Endodermal cell (in vitro differentiated cells): ENCODE data around the gene SPRED2. TPM values are rescaled to one million over a fixed set of nuclear protein-coding genes. Genes with fewer than 3 reads are reported as not detected.

Experiments
- DNase-seq: peaks from one replicate; pipeline ENCODE4 v3.0.0-alpha.2; 2017
- H3K27ac ChIP-seq: 2 replicates; pipeline ENCODE4 v1.5.1; 2013; ENCODE audit warnings: mild to moderate bottlenecking, low read depth, low read length, moderate library complexity
- H3K27me3 ChIP-seq: 2 replicates; pipeline ENCODE4 v1.6.1; 2013; ENCODE audit warnings: mild to moderate bottlenecking, low read length, moderate library complexity; ENCODE audit not compliant: insufficient read depth, control insufficient read depth, poor library complexity, severe bottlenecking
- H3K36me3 ChIP-seq: 2 replicates; pipeline ENCODE4 v1.7.0; 2013; ENCODE audit warnings: mild to moderate bottlenecking, low read length, moderate library complexity; ENCODE audit not compliant: control insufficient read depth, insufficient read depth
- H3K4me1 ChIP-seq: one replicate; pipeline ENCODE4 v1.7.0; 2013; ENCODE audit warnings: low read length; ENCODE audit not compliant: control insufficient read depth, insufficient read depth
- H3K4me3 ChIP-seq: 2 replicates; pipeline ENCODE4 v1.5.1; 2013; ENCODE audit warnings: mild to moderate bottlenecking, low read length, moderate library complexity
- H3K9ac ChIP-seq: 2 replicates; pipeline ENCODE4 v1.6.1; 2013; ENCODE audit warnings: mild to moderate bottlenecking, low read length, moderate library complexity; ENCODE audit not compliant: poor library complexity, severe bottlenecking; ENCODE audit errors: extremely low read depth
- H3K9me3 ChIP-seq: 2 replicates; pipeline ENCODE4 v1.6.1; 2013; ENCODE audit warnings: mild to moderate bottlenecking, low read length, moderate library complexity; ENCODE audit not compliant: control insufficient read depth
- H3K27ac Mint-ChIP-seq: 2 replicates; pipeline ENCODE4 v1.8.0; 2020; ENCODE audit warnings: mixed read lengths
- H3K27me3 Mint-ChIP-seq: 2 replicates; pipeline ENCODE4 v1.8.0; 2021; ENCODE audit warnings: mild to moderate bottlenecking, mixed read lengths; ENCODE audit not compliant: insufficient read depth
- H3K36me3 Mint-ChIP-seq: 2 replicates; pipeline ENCODE4 v1.8.0; 2020; ENCODE audit warnings: low read depth, mixed read lengths
- H3K4me1 Mint-ChIP-seq: 2 replicates; pipeline ENCODE4 v1.8.0; 2020; ENCODE audit warnings: mixed read lengths
- H3K4me3 Mint-ChIP-seq: 2 replicates; pipeline ENCODE4 v1.8.0; 2020; ENCODE audit warnings: mild to moderate bottlenecking, moderate library complexity, mixed read lengths
- H3K9me3 Mint-ChIP-seq: 2 replicates; pipeline ENCODE4 v1.8.0; 2020; ENCODE audit warnings: mild to moderate bottlenecking, mixed read lengths
- WGBS, 2 experiments: methylation state at CpG; one replicate each; pipeline versions ENCODE4 v1.1.5 to v1.1.7; 2013; ENCODE audit warnings: missing lambda C conversion rate in 2 of 2, mixed read lengths in 1 of 2; ENCODE audit not compliant: insufficient coverage in 1 of 2, insufficient read length in 1 of 2; 5-methylcytosine and 5-hydroxymethylcytosine counted together
- total RNA-seq, 2 donors: library from RNA; stranded (reverse); fragmentation: NEBNext Ultra II Directional in 1 of 2; extraction: Animal tissue kit (Norgen Biotek cat#: 25700) in 1 of 2; gene quantifications; 2 replicates in 1 of 2; 3 replicates in 1 of 2; pipeline ENCODE4 v1.2.1, GENCODE V29; 2021
- TF ChIP-seq, protein P1 (sequence below): fragments of 200-600 bp; sonication (generic); conservative IDR thresholded peaks from 2 replicates; pipeline ENCODE4 v1.5.0; 2021; ENCODE audit warnings: antibody characterized with exemption, mild to moderate bottlenecking

The SPRED2 gene
- total RNA-seq, 2 donors from 2014 or later = 60.3 to 70.1 TPM

DNA sequence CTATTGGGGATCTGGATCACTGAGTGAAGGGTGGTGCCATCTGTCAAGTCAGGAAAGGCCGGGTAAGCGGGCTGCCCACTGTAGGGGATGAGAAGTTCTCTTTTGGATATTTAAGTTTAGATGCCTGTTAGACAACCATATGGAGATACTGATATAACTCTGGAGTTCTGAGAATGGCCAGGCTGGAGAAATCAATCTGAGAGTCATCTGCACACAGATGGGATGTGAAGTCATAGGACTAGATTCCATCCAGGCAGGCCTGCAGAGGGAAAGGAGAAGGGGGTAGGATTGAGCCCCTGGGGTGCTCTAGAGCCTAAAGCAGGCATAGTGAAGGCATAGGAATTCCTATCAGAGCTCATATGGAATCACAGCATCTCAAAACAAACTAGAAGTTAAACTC, 30.1 kb downstream of the SPRED2 start:
- WGBS, 2 experiments = 97 to 100% methylated on average over 2 of the region's 2 CpGs
- TF ChIP-seq, protein P1, sequence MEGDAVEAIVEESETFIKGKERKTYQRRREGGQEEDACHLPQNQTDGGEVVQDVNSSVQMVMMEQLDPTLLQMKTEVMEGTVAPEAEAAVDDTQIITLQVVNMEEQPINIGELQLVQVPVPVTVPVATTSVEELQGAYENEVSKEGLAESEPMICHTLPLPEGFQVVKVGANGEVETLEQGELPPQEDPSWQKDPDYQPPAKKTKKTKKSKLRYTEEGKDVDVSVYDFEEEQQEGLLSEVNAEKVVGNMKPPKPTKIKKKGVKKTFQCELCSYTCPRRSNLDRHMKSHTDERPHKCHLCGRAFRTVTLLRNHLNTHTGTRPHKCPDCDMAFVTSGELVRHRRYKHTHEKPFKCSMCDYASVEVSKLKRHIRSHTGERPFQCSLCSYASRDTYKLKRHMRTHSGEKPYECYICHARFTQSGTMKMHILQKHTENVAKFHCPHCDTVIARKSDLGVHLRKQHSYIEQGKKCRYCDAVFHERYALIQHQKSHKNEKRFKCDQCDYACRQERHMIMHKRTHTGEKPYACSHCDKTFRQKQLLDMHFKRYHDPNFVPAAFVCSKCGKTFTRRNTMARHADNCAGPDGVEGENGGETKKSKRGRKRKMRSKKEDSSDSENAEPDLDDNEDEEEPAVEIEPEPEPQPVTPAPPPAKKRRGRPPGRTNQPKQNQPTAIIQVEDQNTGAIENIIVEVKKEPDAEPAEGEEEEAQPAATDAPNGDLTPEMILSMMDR = no peak
- DNase-seq = no peak
- peak overlapping the region; percentile 24 for H3K27ac Mint-ChIP-seq
- no peaks in the 10 kb centered on the region for H3K27me3 Mint-ChIP-seq
- Histone ChIP-seq H3K27me3 (no peaks in the 10 kb centered on the region), H3K9ac (no peak overlapping the region), H3K9me3 (no peaks in the 10 kb centered on the region), H3K4me1 (peaks cover 10% of the 10 kb centered on the region), H3K27ac (no peak overlapping the region), H3K4me3 (no peak overlapping the region), H3K36me3 (no peaks in the 10 kb centered on the region)
- H3K9me3 Mint-ChIP-seq = no peaks in the 10 kb centered on the region
- no peaks in the 10 kb centered on the region for H3K36me3 Mint-ChIP-seq
- H3K4me3 Mint-ChIP-seq = no peak overlapping the region
- peaks cover 38% of the 10 kb centered on the region for H3K4me1 Mint-ChIP-seq

DNA sequence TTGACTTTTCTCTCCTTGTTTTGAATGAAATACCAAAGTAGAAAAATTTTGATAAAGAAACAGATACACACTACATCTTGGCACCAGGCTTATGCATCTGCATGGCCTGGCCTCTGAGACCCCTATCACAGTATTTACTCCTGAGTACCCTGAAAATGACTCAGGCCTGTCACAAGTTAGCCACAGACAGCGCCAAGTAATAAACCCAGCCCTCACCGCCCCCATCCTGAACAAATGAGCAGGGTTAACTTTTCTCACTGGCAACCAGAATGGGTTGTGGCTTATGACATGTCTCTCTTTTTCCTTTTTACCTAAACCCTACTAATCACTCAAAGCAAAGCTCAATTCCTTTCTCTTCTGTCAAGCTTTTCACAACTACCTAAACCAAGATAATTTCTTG, 35.3 kb downstream of the SPRED2 start:
- H3K27ac Mint-ChIP-seq = no peak overlapping the region

DNA sequence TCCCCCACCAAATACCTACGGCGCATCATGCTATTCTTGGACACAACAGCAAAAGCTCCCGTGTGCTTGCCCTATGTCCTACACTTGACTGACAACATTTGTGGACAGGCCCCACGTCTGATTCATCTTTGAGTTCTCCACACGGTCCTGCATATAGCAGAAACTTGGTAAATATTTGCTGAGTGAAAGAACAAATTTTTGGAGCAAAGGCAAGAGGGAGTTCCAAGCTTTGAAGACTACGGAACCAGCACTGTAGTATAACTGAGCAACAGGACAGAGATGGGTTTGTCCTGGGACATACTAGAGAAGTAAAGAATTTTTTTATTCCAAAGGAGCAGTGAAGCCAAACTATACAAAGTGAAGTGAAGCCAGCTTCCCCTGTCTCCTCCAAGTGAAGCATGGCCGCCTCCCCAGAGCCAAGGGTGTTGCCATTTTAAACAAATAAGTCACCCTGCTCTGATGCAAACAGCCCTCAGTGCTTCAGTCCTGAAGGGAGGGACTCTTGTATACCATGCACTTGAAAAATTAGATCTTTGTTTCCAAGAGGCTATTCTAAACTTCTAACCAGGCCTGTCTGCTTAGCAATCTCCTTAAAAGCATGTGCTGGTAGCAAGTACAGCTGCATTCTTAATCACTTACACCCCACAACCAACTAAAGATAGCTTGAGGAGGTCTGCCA, 35.9 kb downstream of the SPRED2 start:
- no peak overlapping the region for H3K27ac Mint-ChIP-seq

More for the DNA sequence above, 35.3 kb downstream of the SPRED2 start:
- no peaks in the 10 kb centered on the region for H3K27me3 ChIP-seq
- Mint-ChIP-seq H3K4me3 (no peak overlapping the region), H3K27me3 (no peaks in the 10 kb centered on the region), H3K9me3 (no peaks in the 10 kb centered on the region), H3K36me3 (no peaks in the 10 kb centered on the region), H3K4me1 (peaks cover 47% of the 10 kb centered on the region)
- H3K4me3 ChIP-seq = no peak overlapping the region
- DNase-seq = no peak
- H3K9ac ChIP-seq = no peak overlapping the region
- peaks cover 12% of the 10 kb centered on the region for H3K4me1 ChIP-seq
- WGBS, 2 experiments = 96 to 100% methylated on average over 2 of the region's 2 CpGs
- no peak overlapping the region for H3K27ac ChIP-seq
- TF ChIP-seq, protein P1 = no peak
- no peaks in the 10 kb centered on the region for H3K9me3 ChIP-seq
- H3K36me3 ChIP-seq = no peaks in the 10 kb centered on the region

More for the DNA sequence above, 35.9 kb downstream of the SPRED2 start:
- H3K4me3 ChIP-seq = no peak overlapping the region
- 93% methylated on average over 7 of the region's 7 CpGs for WGBS, 2 experiments
- DNase-seq = no peak
- H3K9ac ChIP-seq = no peak overlapping the region
- H3K27me3 Mint-ChIP-seq = no peaks in the 10 kb centered on the region
- peaks cover 47% of the 10 kb centered on the region for H3K4me1 Mint-ChIP-seq
- H3K27me3 ChIP-seq = no peaks in the 10 kb centered on the region
- peaks cover 12% of the 10 kb centered on the region for H3K4me1 ChIP-seq
- H3K9me3 ChIP-seq = no peaks in the 10 kb centered on the region
- no peaks in the 10 kb centered on the region for H3K36me3 ChIP-seq
- no peaks in the 10 kb centered on the region for H3K36me3 Mint-ChIP-seq
- H3K4me3 Mint-ChIP-seq = no peak overlapping the region
- H3K9me3 Mint-ChIP-seq = no peaks in the 10 kb centered on the region
- TF ChIP-seq, protein P1 = no peak
- no peak overlapping the region for H3K27ac ChIP-seq
